ENCODE measurements around the gene CGREF1. TPM values are rescaled to one million over a fixed set of nuclear protein-coding genes. Genes with fewer than 3 reads are reported as not detected.

Gene CGREF1
- polyA plus RNA-seq, 1 of the 3 experiments (the other 2 are of a cell fraction): 18.3 TPM

DNA sequence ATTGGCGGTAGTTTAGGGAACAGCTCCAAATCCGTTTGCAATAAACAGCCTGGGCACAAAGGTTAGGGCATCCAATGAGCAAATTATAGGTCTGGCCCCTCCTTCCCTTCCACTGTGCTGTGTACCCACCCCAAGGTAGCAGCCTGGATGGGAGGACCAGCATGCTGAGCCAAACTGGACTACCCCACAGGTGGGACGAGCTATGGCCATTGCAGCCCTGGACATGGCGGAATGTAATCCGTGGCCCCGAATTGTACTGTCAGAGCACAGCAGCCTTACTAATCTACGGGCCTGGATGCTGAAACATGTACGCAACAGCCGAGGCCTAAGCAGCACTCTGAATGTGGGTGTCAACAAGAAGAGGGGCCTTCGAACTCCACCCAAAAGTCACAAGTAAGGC, 60.7 kb downstream of the CGREF1 start:
- ChIA-PET CTCF (interaction anchor here (0.5 to 18.5 kb wide), 8 partner anchors 11 to 221 kb away, joined by 3 to 227 read pairs (median 6); partner anchors contain the start of genes EMILIN1 and KHK), POLR2A (interaction anchor here (0.6 to 3.8 kb wide), 7 partner anchors 7 to 669 kb away, joined by 3 to 26 read pairs (median 3); partner anchors contain the start of genes AGBL5 and OST4)
- Histone ChIP-seq H3K79me2 (ENCODE audit: insufficient read depth) (peaks cover 5% of the 10 kb centered on the region; the same call in 1 of the 2 replicates), H3F3A (replicated peaks; ENCODE audit: insufficient read depth) (peaks cover 4% of the 10 kb centered on the region), H3K27ac (ENCODE audit: low read depth in 2 of 2, low read length in 1 of 2) (no peak overlapping the region), H2AFZ (ENCODE audit: low read depth) (no peak overlapping the region), H3K4me3 (ENCODE audit: low read depth in 2 of 2, low read length in 1 of 2) (no peak overlapping the region), H3K27me3 (ENCODE audit: insufficient read depth) (no peaks in the 10 kb centered on the region), H3K36me3 (replicated peaks in 1 of 2; ENCODE audit: control insufficient read depth in 1 of 2, insufficient read depth in 2 of 2, low read length in 1 of 2) (peaks cover 13 to 65% of the 10 kb centered on the region in 2 experiments), H3K9me2 (no peaks in the 10 kb centered on the region), H3K9me3 (no peaks in the 10 kb centered on the region), H3K9ac (no peak overlapping the region), H3K4me1 (ENCODE audit: control insufficient read depth in 1 of 2, insufficient read depth in 2 of 2, low read depth in 1 of 2, low read length in 1 of 2) (peaks cover 0 to 2% of the 10 kb centered on the region in 2 experiments; a peak in 1 of 4 replicates), H4K20me1 (ENCODE audit: insufficient read depth) (no peaks in the 10 kb centered on the region), H3K4me2 (no peak overlapping the region)
- TF ChIP-seq TCF12 (IDR thresholded peaks at IDR 0.05) (no peak), RFX5 (IDR thresholded peaks at IDR 0.05; ENCODE audit: low read length) (no peak), MXI1 (IDR thresholded peaks at IDR 0.05; ENCODE audit: low read depth, low read length) (no peak), MEF2A (IDR thresholded peaks at IDR 0.05; ENCODE audit: borderline replicate concordance, low read depth) (no peak), FOXJ3 (CRISPR knock-in tag; IDR thresholded peaks at IDR 0.05) (no peak), GATA2 (CRISPR knock-in tag; IDR thresholded peaks at IDR 0.05) (no peak), RXRA (IDR thresholded peaks at IDR 0.05; ENCODE audit: borderline replicate concordance, low read depth) (no peak), RCOR1 (IDR thresholded peaks at IDR 0.05; ENCODE audit: low read length) (no peak), YY1 (IDR thresholded peaks at IDR 0.05; ENCODE audit: low read depth) (no peak), SMC3 (IDR thresholded peaks at IDR 0.05; ENCODE audit: low read depth, low read length) (no peak), CHD2 (IDR thresholded peaks at IDR 0.05; ENCODE audit: low read length, partially characterized antibody) (no peak)
- TF ChIP-seq, protein P1, sequence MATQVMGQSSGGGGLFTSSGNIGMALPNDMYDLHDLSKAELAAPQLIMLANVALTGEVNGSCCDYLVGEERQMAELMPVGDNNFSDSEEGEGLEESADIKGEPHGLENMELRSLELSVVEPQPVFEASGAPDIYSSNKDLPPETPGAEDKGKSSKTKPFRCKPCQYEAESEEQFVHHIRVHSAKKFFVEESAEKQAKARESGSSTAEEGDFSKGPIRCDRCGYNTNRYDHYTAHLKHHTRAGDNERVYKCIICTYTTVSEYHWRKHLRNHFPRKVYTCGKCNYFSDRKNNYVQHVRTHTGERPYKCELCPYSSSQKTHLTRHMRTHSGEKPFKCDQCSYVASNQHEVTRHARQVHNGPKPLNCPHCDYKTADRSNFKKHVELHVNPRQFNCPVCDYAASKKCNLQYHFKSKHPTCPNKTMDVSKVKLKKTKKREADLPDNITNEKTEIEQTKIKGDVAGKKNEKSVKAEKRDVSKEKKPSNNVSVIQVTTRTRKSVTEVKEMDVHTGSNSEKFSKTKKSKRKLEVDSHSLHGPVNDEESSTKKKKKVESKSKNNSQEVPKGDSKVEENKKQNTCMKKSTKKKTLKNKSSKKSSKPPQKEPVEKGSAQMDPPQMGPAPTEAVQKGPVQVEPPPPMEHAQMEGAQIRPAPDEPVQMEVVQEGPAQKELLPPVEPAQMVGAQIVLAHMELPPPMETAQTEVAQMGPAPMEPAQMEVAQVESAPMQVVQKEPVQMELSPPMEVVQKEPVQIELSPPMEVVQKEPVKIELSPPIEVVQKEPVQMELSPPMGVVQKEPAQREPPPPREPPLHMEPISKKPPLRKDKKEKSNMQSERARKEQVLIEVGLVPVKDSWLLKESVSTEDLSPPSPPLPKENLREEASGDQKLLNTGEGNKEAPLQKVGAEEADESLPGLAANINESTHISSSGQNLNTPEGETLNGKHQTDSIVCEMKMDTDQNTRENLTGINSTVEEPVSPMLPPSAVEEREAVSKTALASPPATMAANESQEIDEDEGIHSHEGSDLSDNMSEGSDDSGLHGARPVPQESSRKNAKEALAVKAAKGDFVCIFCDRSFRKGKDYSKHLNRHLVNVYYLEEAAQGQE (IDR thresholded peaks at IDR 0.05; ENCODE audit: low read depth, low read length): no peak
- TF ChIP-seq, protein P2, sequence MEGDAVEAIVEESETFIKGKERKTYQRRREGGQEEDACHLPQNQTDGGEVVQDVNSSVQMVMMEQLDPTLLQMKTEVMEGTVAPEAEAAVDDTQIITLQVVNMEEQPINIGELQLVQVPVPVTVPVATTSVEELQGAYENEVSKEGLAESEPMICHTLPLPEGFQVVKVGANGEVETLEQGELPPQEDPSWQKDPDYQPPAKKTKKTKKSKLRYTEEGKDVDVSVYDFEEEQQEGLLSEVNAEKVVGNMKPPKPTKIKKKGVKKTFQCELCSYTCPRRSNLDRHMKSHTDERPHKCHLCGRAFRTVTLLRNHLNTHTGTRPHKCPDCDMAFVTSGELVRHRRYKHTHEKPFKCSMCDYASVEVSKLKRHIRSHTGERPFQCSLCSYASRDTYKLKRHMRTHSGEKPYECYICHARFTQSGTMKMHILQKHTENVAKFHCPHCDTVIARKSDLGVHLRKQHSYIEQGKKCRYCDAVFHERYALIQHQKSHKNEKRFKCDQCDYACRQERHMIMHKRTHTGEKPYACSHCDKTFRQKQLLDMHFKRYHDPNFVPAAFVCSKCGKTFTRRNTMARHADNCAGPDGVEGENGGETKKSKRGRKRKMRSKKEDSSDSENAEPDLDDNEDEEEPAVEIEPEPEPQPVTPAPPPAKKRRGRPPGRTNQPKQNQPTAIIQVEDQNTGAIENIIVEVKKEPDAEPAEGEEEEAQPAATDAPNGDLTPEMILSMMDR (IDR thresholded peaks at IDR 0.05): no peak
- TF ChIP-seq, protein P3, sequence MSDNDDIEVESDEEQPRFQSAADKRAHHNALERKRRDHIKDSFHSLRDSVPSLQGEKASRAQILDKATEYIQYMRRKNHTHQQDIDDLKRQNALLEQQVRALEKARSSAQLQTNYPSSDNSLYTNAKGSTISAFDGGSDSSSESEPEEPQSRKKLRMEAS (IDR thresholded peaks at IDR 0.05; ENCODE audit: low read depth): no peak
- WGBS (ENCODE audit: low lambda C conversion rate): 96% methylated on average over 10 of the region's 10 CpGs
- no peak for DNase-seq

All from SK-N-SH (cell line).